Measurements from ENCODE around the gene ASCC1.

DNA sequence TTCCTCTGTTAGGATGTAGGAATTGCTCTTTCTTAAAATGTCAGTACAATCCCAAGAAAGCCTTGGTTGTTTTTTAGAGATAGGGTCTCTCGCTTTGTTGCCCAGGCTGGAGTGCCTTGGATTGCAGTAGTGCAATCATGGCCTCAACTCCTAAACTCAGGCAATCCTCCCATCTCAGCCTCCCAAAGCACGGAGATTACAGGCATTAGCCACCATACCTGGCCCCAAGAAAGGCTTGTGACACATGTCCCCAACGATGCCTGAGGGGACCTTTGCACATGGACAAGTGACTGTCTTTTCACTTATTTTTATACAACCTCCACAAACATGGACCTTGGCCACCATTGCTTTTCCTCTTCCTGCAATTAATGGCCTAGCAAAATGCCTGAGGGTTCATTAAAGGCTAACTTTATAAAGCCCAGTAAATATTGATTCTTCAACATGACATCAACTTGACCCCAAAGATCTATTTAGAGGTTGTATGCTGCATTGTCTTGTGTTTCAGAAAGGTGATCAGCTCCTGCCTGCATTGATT lies 117.7 kb downstream of the ASCC1 start:
- TF ChIP-seq EZH2phosphoT487 (IDR thresholded peaks at IDR 0.05; ENCODE audit: borderline replicate concordance, low read length) (no peak), CTCF (conservative IDR thresholded peaks at IDR 0.05; ENCODE audit: low read depth, low read length) (no peak)

All from PC-3 (cell line).